Inflammatory macrophage (primary cell): ENCODE data around the gene DLG4.
A peak's percentile ranks its signal among the peaks of the same experiment; 100 is the strongest.

Experiments
- DNase-seq, 2 donors: peaks; one replicate each; pipeline ENCODE4 v3.0.0-alpha.2; 2020 to 2022

The DLG4 gene

GRCh38 chr17:7229504-7229903 is 9.9 kb upstream of the DLG4 start:
- DNase-seq, result no peak

- no peak for DNase-seq
Observed at GRCh38 chr17:7228920-7229319, 9.3 kb upstream of the DLG4 start.

GRCh38 chr17:7226721-7227710 is 7.4 kb upstream of the DLG4 start:
- DNase-seq, result no peak

GRCh38 chr17:7225711-7226331 is 6.2 kb upstream of the DLG4 start:
- DNase-seq, result no peak

GRCh38 chr17:7224661-7225111 is 5.0 kb upstream of the DLG4 start:
- DNase-seq, result no peak

GRCh38 chr17:7224110-7224509 is 4.5 kb upstream of the DLG4 start:
- no peak for DNase-seq

GRCh38 chr17:7223375-7223774 is 3.7 kb upstream of the DLG4 start:
- no peak for DNase-seq

GRCh38 chr17:7222972-7223292 is 3.3 kb upstream of the DLG4 start:
- no peak for DNase-seq

GRCh38 chr17:7222093-7222971 is 2.7 kb upstream of the DLG4 start:
- DNase-seq, result no peak

- DNase-seq, result no peak
Observed at GRCh38 chr17:7221278-7222092, 1.8 kb upstream of the DLG4 start.

GRCh38 chr17:7220593-7221277 is 1.1 kb upstream of the DLG4 start:
- peak; percentile 46 to 62 for DNase-seq

GRCh38 chr17:7219229-7219811 is 316 bp downstream of the DLG4 start:
- no peak for DNase-seq

GRCh38 chr17:7218758-7219157 is 878 bp downstream of the DLG4 start:
- no peak for DNase-seq

- no peak for DNase-seq
Observed at GRCh38 chr17:7218166-7218565, 1.5 kb downstream of the DLG4 start.

- peak; percentile 40 to 47 for DNase-seq
Observed at GRCh38 chr17:7217113-7217987, 2.3 kb downstream of the DLG4 start.

GRCh38 chr17:7216242-7217112 is 3.2 kb downstream of the DLG4 start:
- no peak for DNase-seq

- no peak for DNase-seq
Observed at GRCh38 chr17:7215652-7216180, 3.9 kb downstream of the DLG4 start.

GRCh38 chr17:7215136-7215638 is 4.4 kb downstream of the DLG4 start:
- no peak for DNase-seq
